Myocyte (in vitro differentiated cells): ENCODE results near the gene GRIK4. TPM values are rescaled to one million over a fixed set of nuclear protein-coding genes. Genes with fewer than 3 reads are reported as not detected.
"Not testable (repeated sequence)": the region's sequence is repeated elsewhere in the genome, so short reads cannot be mapped to it uniquely, and the experiment has no call there.

Source experiments
- DNase-seq: peaks from one replicate; pipeline ENCODE4 v3.0.0-alpha.2; 2012; ENCODE audit warnings: low read depth
- total RNA-seq: library from RNA; depleted of rRNA; stranded (reverse); fragments of >200 nt; gene quantifications from 2 replicates; pipeline ENCODE4 v1.2.3, GENCODE V29; 2014

Gene GRIK4
- total RNA-seq, 1 donor from 2014 or later = 0.27 TPM

DNA sequence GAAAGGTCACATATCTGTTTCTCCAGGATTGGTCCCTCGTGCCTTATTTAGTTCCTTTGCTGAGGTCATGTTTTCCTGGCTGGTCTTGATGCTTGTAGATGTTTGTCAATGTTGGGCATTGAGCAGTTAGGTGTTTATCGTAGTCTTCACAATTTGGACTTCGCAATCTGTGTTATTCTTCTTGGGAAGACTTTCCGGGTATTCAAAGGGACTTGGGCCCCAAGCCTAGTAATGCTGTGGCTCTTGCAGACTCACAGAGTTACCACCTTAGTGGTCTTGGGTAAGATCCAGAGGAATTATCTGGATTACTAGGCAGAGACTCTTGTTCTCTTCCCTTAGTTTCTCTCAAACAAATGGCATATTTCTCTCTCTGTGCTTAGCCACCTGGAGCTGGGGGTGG, 223.5 kb downstream of the GRIK4 start:
- no peak for DNase-seq

GRCh38 chr11:120738516-120739046, 227.0 kb downstream of the GRIK4 start:
- peak; percentile 62 for DNase-seq

GRCh38 chr11:120739780-120740179, 228.2 kb downstream of the GRIK4 start:
- peak; percentile 17 for DNase-seq

GRCh38 chr11:120740380-120740779, 228.8 kb downstream of the GRIK4 start:
- peak; percentile 30 for DNase-seq

DNA sequence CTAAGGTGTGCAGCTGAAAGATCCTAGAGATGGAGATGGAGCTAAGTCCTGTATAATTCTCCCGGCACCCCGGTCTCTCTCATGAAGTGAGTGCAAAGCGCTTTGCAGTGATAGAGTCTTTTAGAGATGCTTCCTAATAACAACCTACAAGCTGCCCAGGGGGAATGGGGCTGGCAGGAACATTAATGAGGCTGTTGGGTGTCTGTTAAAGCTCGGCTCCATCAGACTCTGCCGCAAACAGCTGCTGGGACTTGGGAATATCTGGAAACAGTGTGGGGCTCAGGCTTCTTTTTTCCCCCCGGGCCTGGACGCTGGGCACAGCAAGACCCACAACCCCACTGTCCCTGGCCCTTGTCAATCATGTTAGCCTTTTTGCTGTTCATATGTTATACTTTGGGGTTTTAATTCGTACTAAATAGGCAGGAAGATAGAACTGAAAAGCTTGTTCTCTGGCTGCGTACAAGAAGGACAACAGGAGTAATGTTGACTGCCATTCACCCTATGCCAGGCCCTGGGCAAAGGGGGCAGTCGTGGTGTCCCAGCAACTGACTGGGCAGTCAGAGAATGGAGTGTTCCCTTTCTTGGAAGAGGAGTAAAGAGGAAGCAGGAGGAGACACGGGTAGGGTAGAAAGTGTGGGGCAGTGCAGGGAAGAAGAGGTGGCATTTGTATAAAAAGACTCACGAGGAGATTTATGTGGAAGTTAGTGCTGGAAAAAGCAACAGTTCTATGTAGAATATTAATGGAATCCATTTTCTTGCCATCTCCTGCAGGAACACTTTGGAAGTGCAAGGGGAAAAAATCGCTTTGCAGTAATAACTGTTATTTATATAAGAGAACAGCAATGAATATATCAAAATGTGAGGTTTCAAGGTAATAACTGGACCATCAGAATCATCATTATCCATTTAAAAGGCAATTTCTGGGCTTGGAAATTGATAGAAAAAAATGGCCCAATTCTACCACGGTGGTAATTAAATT, 232.8 kb downstream of the GRIK4 start:
- DNase-seq = no peak

GRCh38 chr11:120746376-120746775, 234.8 kb downstream of the GRIK4 start:
- DNase-seq = no peak

- DNase-seq = no peak
Measured at GRCh38 chr11:120746836-120747609, 235.5 kb downstream of the GRIK4 start.

GRCh38 chr11:120747850-120748814, 236.6 kb downstream of the GRIK4 start:
- no peak for DNase-seq

- DNase-seq = no peak
Measured at GRCh38 chr11:120749395-120749794, 237.8 kb downstream of the GRIK4 start.

- no peak for DNase-seq
Measured at GRCh38 chr11:120750647-120751549, 239.3 kb downstream of the GRIK4 start.

- no peak for DNase-seq
Measured at GRCh38 chr11:120751550-120751949, 240.0 kb downstream of the GRIK4 start.

DNA sequence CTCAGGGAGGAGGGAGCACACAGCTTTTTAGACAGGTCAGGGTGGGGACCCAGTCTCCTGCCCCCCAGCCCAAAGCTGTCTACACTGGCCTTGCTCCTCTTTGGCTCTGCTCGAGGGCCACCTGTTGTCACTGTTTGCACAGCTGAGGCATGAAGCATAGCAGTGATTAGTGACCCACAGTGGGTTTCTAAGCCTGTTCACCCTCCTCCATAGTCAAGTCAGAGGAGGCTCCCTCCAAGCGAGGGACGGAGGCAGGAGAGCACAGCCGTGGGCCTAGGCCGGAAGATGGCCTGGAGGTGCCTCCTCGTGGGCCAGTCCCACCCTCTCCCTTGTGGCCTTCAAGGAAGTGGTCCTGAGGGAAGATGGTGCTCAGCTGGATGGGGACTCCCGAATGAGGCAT, 241.1 kb downstream of the GRIK4 start:
- no peak for DNase-seq

DNA sequence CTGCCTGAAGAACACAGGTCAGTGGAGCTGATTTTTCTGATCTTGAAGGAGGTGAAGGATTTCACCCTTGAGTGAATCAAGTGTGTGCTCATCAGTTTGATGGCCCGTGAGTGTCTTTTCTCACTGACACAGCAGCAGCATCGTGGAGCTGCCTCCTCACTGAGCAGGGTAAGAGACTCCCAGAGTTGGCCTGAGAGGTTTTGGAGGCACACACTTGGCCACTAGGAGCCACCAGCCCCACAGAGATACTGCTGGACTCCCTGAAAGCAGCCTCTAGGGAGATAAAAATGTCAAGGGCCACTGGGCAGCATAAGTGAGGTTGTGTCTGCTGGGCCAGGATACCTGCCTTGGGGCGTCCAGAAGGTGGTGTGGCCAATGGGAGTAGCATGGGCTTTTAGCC, 245.4 kb downstream of the GRIK4 start:
- DNase-seq = peak; percentile 9

DNA sequence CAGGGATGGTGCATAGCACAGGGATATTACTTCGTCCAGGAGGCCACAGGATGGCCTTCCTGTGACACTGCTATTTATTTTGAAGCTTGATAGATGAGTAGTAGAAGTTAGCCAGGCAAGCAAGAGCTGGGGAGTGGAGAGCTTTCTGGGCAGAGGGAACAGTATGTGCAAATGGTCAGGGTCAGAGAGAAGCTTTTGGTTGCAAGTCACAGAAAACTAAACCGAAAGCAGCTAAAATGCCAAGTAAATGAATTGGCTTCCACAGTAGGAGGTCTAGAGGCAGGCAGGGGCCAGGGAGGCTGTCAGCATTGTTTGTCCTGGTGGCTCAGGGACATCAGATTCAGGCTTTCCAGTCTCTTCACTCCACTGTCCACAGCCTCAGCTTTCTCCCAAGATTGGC, 247.5 kb downstream of the GRIK4 start:
- DNase-seq = no peak

- DNase-seq = not testable (repeated sequence)
Measured at GRCh38 chr11:120765710-120766109, 254.2 kb downstream of the GRIK4 start.

GRCh38 chr11:120766318-120766717, 254.8 kb downstream of the GRIK4 start:
- no peak for DNase-seq

GRCh38 chr11:120768949-120769348, 257.4 kb downstream of the GRIK4 start:
- no peak for DNase-seq

- no peak for DNase-seq
Measured at GRCh38 chr11:120769906-120770305, 258.4 kb downstream of the GRIK4 start.

GRCh38 chr11:120771551-120772060, 260.1 kb downstream of the GRIK4 start:
- DNase-seq = no peak
